GM12878 (cell line): Measurements from ENCODE around the gene MCCD1. TPM values are rescaled to one million over a fixed set of nuclear protein-coding genes. Genes with fewer than 3 reads are reported as not detected.

Source experiments
- BHLHE40 ChIP-seq, 2 experiments: fragments of 450-650 bp in 1 of 2; IDR thresholded peaks; 2 replicates each; pipeline ENCODE4 v1.6.1; 2011 to 2017; ENCODE audit warnings: low read depth in 2 of 2, borderline replicate concordance in 1 of 2, improper control_type of control experiment in 1 of 2, low read length in 1 of 2, mild to moderate bottlenecking in 1 of 2
- CBFB ChIP-seq: IDR thresholded peaks from 2 replicates; pipeline ENCODE4 v1.6.1; 2016; ENCODE audit warnings: antibody characterized with exemption, low read depth
- CHD2 ChIP-seq: IDR thresholded peaks from 2 replicates; pipeline ENCODE4 v1.6.1; 2011; ENCODE audit warnings: low read depth, low read length, improper control_type of control experiment, borderline replicate concordance
- EGR1 ChIP-seq, 2 experiments: IDR thresholded peaks; 1 replicate in 1 of 2; 2 replicates in 1 of 2; pipeline ENCODE4 v1.6.1; 2011 to 2012; ENCODE audit warnings: low read depth in 2 of 2, low read length in 2 of 2, borderline replicate concordance in 1 of 2, mild to moderate bottlenecking in 1 of 2, moderate library complexity in 1 of 2
- IKZF1 ChIP-seq: fragments of 450-650 bp; conservative IDR thresholded peaks from 2 replicates; pipeline ENCODE4 v1.6.1; 2017; ENCODE audit warnings: antibody characterized with exemption, mild to moderate bottlenecking
- IRF4 ChIP-seq: IDR thresholded peaks from 2 replicates; pipeline ENCODE4 v1.6.1; 2011; ENCODE audit warnings: low read depth, low read length
- MEF2B ChIP-seq: fragments of 450-650 bp; IDR thresholded peaks from 2 replicates; pipeline ENCODE4 v1.6.1; 2018; ENCODE audit warnings: mild to moderate bottlenecking, moderate library complexity; ENCODE audit not compliant: partially characterized antibody, poor library complexity, severe bottlenecking
- NFYB ChIP-seq: IDR thresholded peaks from 2 replicates; pipeline ENCODE4 v1.6.1; 2011; ENCODE audit warnings: low read depth, mild to moderate bottlenecking, low read length, improper control_type of control experiment, moderate library complexity; ENCODE audit not compliant: insufficient read depth
- PML ChIP-seq: IDR thresholded peaks from 2 replicates; pipeline ENCODE4 v1.6.1; 2012; ENCODE audit warnings: low read length, inconsistent platforms
- RB1 ChIP-seq: fragments of 450-650 bp; formaldehyde crosslinking; IDR thresholded peaks from 2 replicates; pipeline ENCODE4 v1.6.1; 2017; ENCODE audit warnings: mild to moderate bottlenecking, borderline replicate concordance
- RELA ChIP-seq: fragments of 450-650 bp; IDR thresholded peaks from 2 replicates; pipeline ENCODE4 v1.8.0; 2014; ENCODE audit warnings: borderline replicate concordance; ENCODE audit not compliant: partially characterized antibody
- REST ChIP-seq: IDR thresholded peaks from 2 replicates; pipeline ENCODE4 v1.6.1; 2012; ENCODE audit warnings: mild to moderate bottlenecking, low read depth, low read length
- SMAD5 ChIP-seq: IDR thresholded peaks from 2 replicates; pipeline ENCODE4 v1.6.1; 2016; ENCODE audit warnings: antibody characterized with exemption, low read depth
- SMC3 ChIP-seq: IDR thresholded peaks from 2 replicates; pipeline ENCODE4 v1.6.1; 2011; ENCODE audit warnings: low read length, improper control_type of control experiment, borderline replicate concordance
- SRF ChIP-seq, 2 experiments: IDR thresholded peaks; 2 replicates each; pipeline ENCODE4 v1.6.1; 2011; ENCODE audit warnings: low read depth in 2 of 2, low read length in 2 of 2, mild to moderate bottlenecking in 1 of 2, moderate library complexity in 1 of 2
- SUPT20H ChIP-seq: IDR thresholded peaks from 2 replicates; pipeline ENCODE4 v1.6.1; 2011; ENCODE audit warnings: low read depth, mild to moderate bottlenecking, low read length, moderate library complexity, borderline replicate concordance; ENCODE audit not compliant: control insufficient read depth
- TCF12 ChIP-seq: IDR thresholded peaks from 2 replicates; pipeline ENCODE4 v1.6.1; 2011; ENCODE audit warnings: low read depth, mild to moderate bottlenecking, low read length
- YY1 ChIP-seq: IDR thresholded peaks from 2 replicates; pipeline ENCODE4 v1.6.1; 2011; ENCODE audit warnings: low read depth, mild to moderate bottlenecking, low read length
- ZNF217 ChIP-seq: fragments of 450-650 bp; IDR thresholded peaks from 2 replicates; pipeline ENCODE4 v1.6.1; 2017; ENCODE audit warnings: antibody characterized with exemption, mild to moderate bottlenecking
- polyA plus RNA-seq, 11 experiments: library from polyadenylated mRNA; depleted of rRNA in 4 of 11; unstranded in 6 of 11; stranded (reverse) in 5 of 11; fragments of >200 nt; fragmentation: Nextera tagmentation in 4 of 11; fragmentation: Illumina TruSeq in 1 of 11; extraction: Ambion mirVana in 4 of 11; extraction: Trizol in 1 of 11; gene quantifications; 1 replicate in 1 of 11; 2 replicates in 10 of 11; pipeline versions ENCODE4 v1.2.1 to v1.2.3, GENCODE V29; 2011 to 2016; ENCODE audit warnings: inconsistent platforms in 2 of 11, missing spikeins in 2 of 11, low read depth in 1 of 11
- total RNA-seq, 4 experiments: library from RNA; depleted of rRNA in 3 of 4; stranded (reverse); fragments of >200 nt in 3 of 4; fragmentation: Illumina TruSeq in 1 of 4; extraction: Trizol in 1 of 4; gene quantifications; 2 replicates each; pipeline versions ENCODE4 v1.2.1 to v1.2.3, GENCODE V29; 2013 to 2021
- TF ChIP-seq, protein P1 (sequence below): fragments of 150-350 bp; IDR thresholded peaks from 2 replicates; pipeline ENCODE4 v1.6.1; 2016; ENCODE audit warnings: low read depth, low read length
- TF ChIP-seq, protein P2 (sequence below): fragments of 450-650 bp; conservative IDR thresholded peaks from 2 replicates; pipeline ENCODE4 v1.6.1; 2017; ENCODE audit warnings: mild to moderate bottlenecking, moderate library complexity

Gene MCCD1
- total and polyA plus RNA-seq, 10 of the 15 experiments (the other 5 are each of a cell fraction or from before 2014, with no cell fraction given): not detected

- TF ChIP-seq MEF2B (no peak), SRF (IDR thresholded peaks at IDR 0.05; ENCODE audit: low read depth in 2 of 2, low read length in 2 of 2) (no peak), SMC3 (peak; percentile 42; the same call in 1 of the 2 replicates), YY1 (peak; percentile 71), RB1 (peak; percentile 40; the same call in 1 of the 2 replicates), REST (no peak), TCF12 (no peak), BHLHE40 (IDR thresholded peaks at IDR 0.05; ENCODE audit: borderline replicate concordance in 1 of 2, low read depth in 2 of 2, low read length in 1 of 2) (no peak), ZNF217 (no peak), CHD2 (no peak), NFYB (no peak), PML (0 out of 2 replicates have a peak, but pooled peaks have one; percentile 47), CBFB (no peak), RELA (no peak), IRF4 (no peak), IKZF1 (peak; percentile 73), SUPT20H (no peak), SMAD5 (no peak), EGR1 (IDR thresholded peaks at IDR 0.05; ENCODE audit: borderline replicate concordance in 1 of 2, low read depth in 2 of 2, low read length in 2 of 2) (no peak)
- TF ChIP-seq, protein P1, sequence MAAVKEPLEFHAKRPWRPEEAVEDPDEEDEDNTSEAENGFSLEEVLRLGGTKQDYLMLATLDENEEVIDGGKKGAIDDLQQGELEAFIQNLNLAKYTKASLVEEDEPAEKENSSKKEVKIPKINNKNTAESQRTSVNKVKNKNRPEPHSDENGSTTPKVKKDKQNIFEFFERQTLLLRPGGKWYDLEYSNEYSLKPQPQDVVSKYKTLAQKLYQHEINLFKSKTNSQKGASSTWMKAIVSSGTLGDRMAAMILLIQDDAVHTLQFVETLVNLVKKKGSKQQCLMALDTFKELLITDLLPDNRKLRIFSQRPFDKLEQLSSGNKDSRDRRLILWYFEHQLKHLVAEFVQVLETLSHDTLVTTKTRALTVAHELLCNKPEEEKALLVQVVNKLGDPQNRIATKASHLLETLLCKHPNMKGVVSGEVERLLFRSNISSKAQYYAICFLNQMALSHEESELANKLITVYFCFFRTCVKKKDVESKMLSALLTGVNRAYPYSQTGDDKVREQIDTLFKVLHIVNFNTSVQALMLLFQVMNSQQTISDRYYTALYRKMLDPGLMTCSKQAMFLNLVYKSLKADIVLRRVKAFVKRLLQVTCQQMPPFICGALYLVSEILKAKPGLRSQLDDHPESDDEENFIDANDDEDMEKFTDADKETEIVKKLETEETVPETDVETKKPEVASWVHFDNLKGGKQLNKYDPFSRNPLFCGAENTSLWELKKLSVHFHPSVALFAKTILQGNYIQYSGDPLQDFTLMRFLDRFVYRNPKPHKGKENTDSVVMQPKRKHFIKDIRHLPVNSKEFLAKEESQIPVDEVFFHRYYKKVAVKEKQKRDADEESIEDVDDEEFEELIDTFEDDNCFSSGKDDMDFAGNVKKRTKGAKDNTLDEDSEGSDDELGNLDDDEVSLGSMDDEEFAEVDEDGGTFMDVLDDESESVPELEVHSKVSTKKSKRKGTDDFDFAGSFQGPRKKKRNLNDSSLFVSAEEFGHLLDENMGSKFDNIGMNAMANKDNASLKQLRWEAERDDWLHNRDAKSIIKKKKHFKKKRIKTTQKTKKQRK: no peak
- TF ChIP-seq, protein P2, sequence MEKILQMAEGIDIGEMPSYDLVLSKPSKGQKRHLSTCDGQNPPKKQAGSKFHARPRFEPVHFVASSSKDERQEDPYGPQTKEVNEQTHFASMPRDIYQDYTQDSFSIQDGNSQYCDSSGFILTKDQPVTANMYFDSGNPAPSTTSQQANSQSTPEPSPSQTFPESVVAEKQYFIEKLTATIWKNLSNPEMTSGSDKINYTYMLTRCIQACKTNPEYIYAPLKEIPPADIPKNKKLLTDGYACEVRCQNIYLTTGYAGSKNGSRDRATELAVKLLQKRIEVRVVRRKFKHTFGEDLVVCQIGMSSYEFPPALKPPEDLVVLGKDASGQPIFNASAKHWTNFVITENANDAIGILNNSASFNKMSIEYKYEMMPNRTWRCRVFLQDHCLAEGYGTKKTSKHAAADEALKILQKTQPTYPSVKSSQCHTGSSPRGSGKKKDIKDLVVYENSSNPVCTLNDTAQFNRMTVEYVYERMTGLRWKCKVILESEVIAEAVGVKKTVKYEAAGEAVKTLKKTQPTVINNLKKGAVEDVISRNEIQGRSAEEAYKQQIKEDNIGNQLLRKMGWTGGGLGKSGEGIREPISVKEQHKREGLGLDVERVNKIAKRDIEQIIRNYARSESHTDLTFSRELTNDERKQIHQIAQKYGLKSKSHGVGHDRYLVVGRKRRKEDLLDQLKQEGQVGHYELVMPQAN: peak; percentile 47
These were observed 34.7 kb upstream of the MCCD1 start (continued) for GRCh38 chr6:31493875-31494694.
